Liver (tissue), 9 donors: ENCODE data around the gene DMXL2. TPM values are rescaled to one million over a fixed set of nuclear protein-coding genes. Genes with fewer than 3 reads are reported as not detected.

Experiments used
- DNase-seq: peaks from one replicate; pipeline ENCODE4 v3.0.0-alpha.2; 2017; ENCODE audit warnings: low spot score
- H3K27ac ChIP-seq, 2 donors: one replicate each; pipeline ENCODE4 v1.7.0; 2013; ENCODE audit warnings: inconsistent platforms in 2 of 2, low read length in 2 of 2, control low read depth in 1 of 2, low read depth in 1 of 2, mild to moderate bottlenecking in 1 of 2
- H3K27me3 ChIP-seq, 4 donors: one replicate each; pipeline versions ENCODE4 v1.6.1 to v1.7.0; 2013; ENCODE audit warnings: low read length in 3 of 4, inconsistent platforms in 1 of 4, mild to moderate bottlenecking in 1 of 4, moderate library complexity in 1 of 4; ENCODE audit not compliant: control insufficient read depth in 4 of 4, insufficient read depth in 4 of 4
- H3K36me3 ChIP-seq, 4 donors: one replicate each; pipeline versions ENCODE4 v1.6.1 to v1.7.0; 2013; ENCODE audit warnings: low read length in 3 of 4, mild to moderate bottlenecking in 3 of 4, low read depth in 1 of 4, moderate library complexity in 1 of 4; ENCODE audit not compliant: control insufficient read depth in 4 of 4, insufficient read depth in 3 of 4
- H3K4me1 ChIP-seq, 4 donors: one replicate each; pipeline versions ENCODE4 v1.6.1 to v1.7.0; 2013; ENCODE audit warnings: low read length in 3 of 4, mild to moderate bottlenecking in 3 of 4, moderate library complexity in 1 of 4; ENCODE audit not compliant: control insufficient read depth in 4 of 4, insufficient read depth in 4 of 4
- H3K4me3 ChIP-seq, 3 donors: one replicate each; pipeline versions ENCODE4 v1.6.1 to v1.7.0; 2013; ENCODE audit warnings: low read length in 3 of 3, control low read depth in 1 of 3, low read depth in 1 of 3, mild to moderate bottlenecking in 1 of 3
- H3K9ac ChIP-seq, 2 donors: one replicate each; pipeline ENCODE4 v1.7.0; 2013; ENCODE audit warnings: low read length in 2 of 2, mild to moderate bottlenecking in 2 of 2, moderate library complexity in 2 of 2, control low read depth in 1 of 2, low read depth in 1 of 2
- H3K9me3 ChIP-seq, 4 donors: one replicate each; pipeline versions ENCODE4 v1.6.1 to v1.7.0; 2013; ENCODE audit warnings: low read length in 3 of 4; ENCODE audit not compliant: control insufficient read depth in 4 of 4
- ATF3 ChIP-seq: IDR thresholded peaks from 2 replicates; pipeline ENCODE4 v1.6.1; 2016; ENCODE audit warnings: antibody characterized with exemption
- CTCF ChIP-seq: fragments of 150-350 bp; IDR thresholded peaks from 2 replicates; pipeline ENCODE4 v1.5.1; 2017; ENCODE audit warnings: improper control_type of control experiment, low read depth, low read length; ENCODE audit not compliant: missing input control
- EGR1 ChIP-seq, 2 donors: IDR thresholded peaks; 2 replicates each; pipeline ENCODE4 v1.6.1; 2016 to 2018; ENCODE audit warnings: antibody characterized with exemption in 2 of 2, low read depth in 2 of 2
- FOXA2 ChIP-seq: IDR thresholded peaks from 2 replicates; pipeline ENCODE4 v1.6.1; 2016; ENCODE audit warnings: antibody characterized with exemption
- GABPA ChIP-seq, 2 donors: IDR thresholded peaks in 1 of 2; conservative IDR thresholded peaks in 1 of 2; 2 replicates each; pipeline ENCODE4 v1.6.1; 2016; ENCODE audit warnings: antibody characterized with exemption in 2 of 2, mild to moderate bottlenecking in 1 of 2, moderate library complexity in 1 of 2
- HNF4A ChIP-seq, 2 donors: conservative IDR thresholded peaks; 2 replicates each; pipeline ENCODE4 v1.6.1; 2016; ENCODE audit warnings: antibody characterized with exemption in 2 of 2, mild to moderate bottlenecking in 2 of 2
- JUND ChIP-seq, 2 donors: IDR thresholded peaks; 2 replicates each; pipeline ENCODE4 v1.6.1; 2016; ENCODE audit warnings: antibody characterized with exemption in 2 of 2
- MAX ChIP-seq: IDR thresholded peaks from 2 replicates; pipeline ENCODE4 v1.6.1; 2016; ENCODE audit warnings: antibody characterized with exemption
- REST ChIP-seq: IDR thresholded peaks from 2 replicates; pipeline ENCODE4 v1.6.1; 2016; ENCODE audit warnings: antibody characterized with exemption, mild to moderate bottlenecking
- SP1 ChIP-seq: IDR thresholded peaks from 2 replicates; pipeline ENCODE4 v1.6.1; 2018; ENCODE audit warnings: antibody characterized with exemption, mild to moderate bottlenecking
- TAF1 ChIP-seq: conservative IDR thresholded peaks from 2 replicates; pipeline ENCODE4 v1.6.1; 2016; ENCODE audit warnings: antibody characterized with exemption, mild to moderate bottlenecking
- WGBS: extraction: QIAGEN DNeasy Blood & Tissue Kit; methylation state at CpG from one replicate; pipeline ENCODE4 v1.1.7; 2013; 5-methylcytosine and 5-hydroxymethylcytosine counted together
- polyA plus RNA-seq, 2 donors: library from polyadenylated mRNA; stranded (reverse) in 1 of 2; unstranded in 1 of 2; fragments of 200-250 nt in 1 of 2; fragments of >200 nt in 1 of 2; fragmentation: Nextera tagmentation in 1 of 2; extraction: Ambion mirVana in 1 of 2; gene quantifications; one replicate each; pipeline versions ENCODE4 v1.2.1 to v1.2.3, GENCODE V29; 2013 to 2015
- total RNA-seq, 2 donors: library from RNA; depleted of rRNA; stranded (reverse); fragments of >200 nt; gene quantifications; one replicate each; pipeline ENCODE4 v1.2.3, GENCODE V29; 2014
- donor health status: healthy.
- donor health status: healthy.
- donor health status: healthy.
- donor health status: healthy.
- donor health status: healthy.

The DMXL2 gene
- total and polyA plus RNA-seq, 4 donors, result 3.4 to 58.5 (median 17.6) TPM

- Histone ChIP-seq H3K9me3 (no peaks in the 10 kb centered on the region), H3K27ac (no peak overlapping the region), H3K9ac (no peak overlapping the region), H3K4me1 (no peaks in the 10 kb centered on the region), H3K4me3 (no peak overlapping the region), H3K36me3 (peaks cover 0 to 6% (median 2%) of the 10 kb centered on the region in 4 donors), H3K27me3 (no peaks in the 10 kb centered on the region)
- WGBS, result 94% methylated on average over 5 of the region's 5 CpGs
- TF ChIP-seq EGR1 (IDR thresholded peaks at IDR 0.05; ENCODE audit: low read depth in 2 of 2) (no peak), CTCF (no peak)
- no peak for DNase-seq
Observed at GRCh38 chr15:51524376-51524775, 98.2 kb downstream of the DMXL2 start.

- H3K9ac ChIP-seq, result no peak overlapping the region
- TF ChIP-seq FOXA2, result no peak
- no peak for TF ChIP-seq SP1
- no peak for TF ChIP-seq GABPA (IDR thresholded peaks at IDR 0.05 in 1 of 2, conservative IDR thresholded peaks at IDR 0.05 in 1 of 2)
- no peak for TF ChIP-seq ATF3
- TF ChIP-seq JUND (IDR thresholded peaks at IDR 0.05), result no peak
- no peak for TF ChIP-seq HNF4A (conservative IDR thresholded peaks at IDR 0.05)
- TF ChIP-seq TAF1, result no peak
- TF ChIP-seq REST, result no peak
- H3K4me1 ChIP-seq, result no peaks in the 10 kb centered on the region
- H3K9me3 ChIP-seq, result no peaks in the 10 kb centered on the region
- WGBS, result 97% methylated on average over 1 of the region's 1 CpG
- H3K4me3 ChIP-seq, result no peak overlapping the region
- H3K27ac ChIP-seq, result no peak overlapping the region
- DNase-seq, result no peak
- H3K27me3 ChIP-seq, result no peaks in the 10 kb centered on the region
- H3K36me3 ChIP-seq, result peaks cover 0 to 10% (median 2%) of the 10 kb centered on the region in 4 donors
Observed at GRCh38 chr15:51516291-51516690, 106.3 kb downstream of the DMXL2 start.

GRCh38 chr15:51505251-51505650 lies 117.3 kb downstream of the DMXL2 start:
- TF ChIP-seq MAX, result no peak
- no peak for DNase-seq
- Histone ChIP-seq H3K4me3 (no peak overlapping the region), H3K36me3 (peaks cover 0 to 4% (median 0%) of the 10 kb centered on the region in 4 donors), H3K9ac (no peak overlapping the region), H3K27me3 (no peaks in the 10 kb centered on the region), H3K4me1 (no peaks in the 10 kb centered on the region), H3K27ac (no peak overlapping the region), H3K9me3 (no peaks in the 10 kb centered on the region)
- WGBS, result 91% methylated on average over 1 of the region's 1 CpG
